Heart right ventricle (tissue), 16 donors: ENCODE measurements around the gene ULK4. TPM values are rescaled to one million over a fixed set of nuclear protein-coding genes. Genes with fewer than 3 reads are reported as not detected.
A peak's percentile ranks its signal among the peaks of the same experiment; 100 is the strongest.

ENCODE experiments used
- ATAC-seq, 8 donors: fragments of 200-7000 bp; cut with Tn5 transposase; one replicate each; pipeline ENCODE4 v1.9.1; 2020; ENCODE audit warnings: mild to moderate bottlenecking in 8 of 8, moderate library complexity in 8 of 8, moderate number of reproducible peaks in 1 of 8
- DNase-seq, 2 donors: peaks; one replicate each; pipeline ENCODE4 v3.0.0-alpha.2; 2020
- H3K27ac ChIP-seq, 10 donors: fragments of 200-600 bp; sonication (generic) in 2 of 10; one replicate each; pipeline versions ENCODE4 v1.5.0 to v1.8.0; 2020 to 2022; ENCODE audit warnings: mild to moderate bottlenecking in 3 of 10
- H3K27me3 ChIP-seq, 7 donors: fragments of 200-600 bp; one replicate each; pipeline ENCODE4 v1.8.0; 2021 to 2022; ENCODE audit warnings: mild to moderate bottlenecking in 2 of 7
- H3K36me3 ChIP-seq, 9 donors: fragments of 200-600 bp; sonication (generic) in 1 of 9; one replicate each; pipeline versions ENCODE4 v1.5.0 to v1.8.0; 2020 to 2022; ENCODE audit warnings: mild to moderate bottlenecking in 2 of 9
- H3K4me1 ChIP-seq, 9 donors: fragments of 200-600 bp; sonication (generic) in 1 of 9; one replicate each; pipeline versions ENCODE4 v1.5.0 to v1.8.0; 2020 to 2022; ENCODE audit warnings: mild to moderate bottlenecking in 4 of 9
- H3K4me3 ChIP-seq, 10 donors: fragments of 200-600 bp; sonication (generic) in 2 of 10; one replicate each; pipeline versions ENCODE4 v1.5.0 to v1.8.0; 2020 to 2022; ENCODE audit warnings: mild to moderate bottlenecking in 7 of 10, moderate library complexity in 2 of 10
- H3K9me3 ChIP-seq, 11 donors: fragments of 200-600 bp in 10 of 11; sonication (generic) in 2 of 11; one replicate each; pipeline versions ENCODE4 v1.5.0 to v1.8.0; 2013 to 2022; ENCODE audit warnings: mild to moderate bottlenecking in 2 of 11, control low read depth in 1 of 11, moderate library complexity in 1 of 11
- CTCF ChIP-seq, 9 donors: fragments of 200-600 bp; sonication (generic) in 2 of 9; IDR thresholded peaks; one replicate each; pipeline versions ENCODE4 v1.5.0 to v1.8.0; 2021 to 2022; ENCODE audit warnings: antibody characterized with exemption in 9 of 9, mild to moderate bottlenecking in 5 of 9, moderate library complexity in 1 of 9
- WGBS, 2 donors: extraction: QIAGEN DNeasy Blood & Tissue Kit; methylation state at CpG; one replicate each; pipeline ENCODE4 v1.1.7; 2013; ENCODE audit warnings: inconsistent platforms in 1 of 2; 5-methylcytosine and 5-hydroxymethylcytosine counted together
- intact Hi-C, 10 donors: fragments of 100-400 bp; cut with DNase I; formaldehyde crosslinking; loops; one replicate each; pipeline versions ENCODE4 v1.11.1 to v1.14.2; 2022
- polyA plus RNA-seq, 2 donors: library from polyadenylated mRNA; stranded (reverse); fragments of 200-250 nt; gene quantifications; one replicate each; pipeline ENCODE4 v1.2.3, GENCODE V29; 2013
- total RNA-seq, 10 donors: library from RNA; stranded (reverse); fragmentation: NEBNext Ultra II Directional in 3 of 10; extraction: Animal tissue kit (Norgen Biotek cat#: 25700) in 3 of 10; gene quantifications; one replicate each; pipeline versions ENCODE4 v1.2.1 to v1.2.4, GENCODE V29; 2021 to 2023
- donor health status: Arrhythmogenic right ventricular cardiomyopathy.
- donor health status: ischemic (EF 13 %, LVEDD 7.1; RV severe dilation, severe dysfunction).
- donor health status: healthy with polysubstance abuse.
- donor health status: DM: no; HTN: yes; CAD: no.
- donor health status: DM: no; HTN: no; CAD: no.
- donor health status: ischemic (EF 25% LVEDD 6.9; RV normal size, moderate dysfunction).
- donor health status: ischemic (EF 25% LVEDD 5.7; RV mildly dilated, moderate dysfunction).
- donor health status: healthy.
- donor health status: DM: yes; HTN: yes; CAD: no.
- donor health status: Ischemic cardiomyopathy.
- donor health status: ischemic (EF 35%, LVEDD 5.7; RV mildly dilated, moderate dysfunction).
- donor health status: nonischemic (EF 11% LVEDD 7.7; RV severe dilation, severe dysfunction).
- donor health status: DM: yes; HTN: yes; CAD: no.
- donor health status: PGD.
- donor health status: ischemic (EF 29% LVEDD 5.4; RV normal size, mild dysfunction).
- donor health status: nonischemic (EF 23%, LVEDD 6.1; RV moderate dilation, normal function).

The ULK4 gene
- total and polyA plus RNA-seq, 12 donors = 1.4 to 11.4 (median 2.6) TPM

- DNase-seq (no peak), ATAC-seq (peak in 1 of 8 donors; percentile 57)
- Histone ChIP-seq H3K9me3 (no peaks in the 10 kb centered on the region), H3K4me3 (no peak overlapping the region), H3K27ac (no peak overlapping the region), H3K27me3 (no peaks in the 10 kb centered on the region), H3K36me3 (no peaks in the 10 kb centered on the region), H3K4me1 (peaks cover 0 to 13% (median 9%) of the 10 kb centered on the region in 9 donors)
- 27 to 53% methylated on average over 2 of the region's 2 CpGs for WGBS, 2 donors
- TF ChIP-seq CTCF (IDR thresholded peaks at IDR 0.05) = no peak
- intact Hi-C loops = no loop called here
Measured at GRCh38 chr3:41329881-41330280, 632.0 kb downstream of the ULK4 start.

- intact Hi-C loops = no loop called here
- H3K36me3 ChIP-seq = no peaks in the 10 kb centered on the region
Measured at GRCh38 chr3:41328926-41329325, 633.0 kb downstream of the ULK4 start.

GRCh38 chr3:41327718-41328117 is 634.2 kb downstream of the ULK4 start:
- Histone ChIP-seq H3K27me3 (no peaks in the 10 kb centered on the region), H3K9me3 (no peaks in the 10 kb centered on the region), H3K4me1 (peaks cover 0 to 21% (median 14%) of the 10 kb centered on the region in 9 donors), H3K4me3 (no peak overlapping the region), H3K27ac (no peak overlapping the region), H3K36me3 (no peaks in the 10 kb centered on the region)
- WGBS, 2 donors = 79 to 81% methylated on average over 6 of the region's 6 CpGs
- TF ChIP-seq CTCF (IDR thresholded peaks at IDR 0.05) = no peak
- DNase-seq (no peak), ATAC-seq (no peak)
- intact Hi-C loops = no loop called here

More at GRCh38 chr3:41328926-41329325, 633.0 kb downstream of the ULK4 start:
- Histone ChIP-seq H3K4me3 (no peak overlapping the region), H3K27ac (no peak overlapping the region), H3K27me3 (no peaks in the 10 kb centered on the region), H3K9me3 (no peaks in the 10 kb centered on the region), H3K4me1 (peaks cover 0 to 17% (median 9%) of the 10 kb centered on the region in 9 donors)
- TF ChIP-seq CTCF (IDR thresholded peaks at IDR 0.05) = no peak
- ATAC-seq (no peak), DNase-seq (no peak)
- WGBS, 2 donors = 60 to 76% methylated on average over 2 of the region's 2 CpGs

GRCh38 chr3:41324156-41324475 is 637.8 kb downstream of the ULK4 start:
- Histone ChIP-seq H3K27ac (no peak overlapping the region), H3K9me3 (no peaks in the 10 kb centered on the region), H3K4me3 (no peak overlapping the region), H3K27me3 (no peaks in the 10 kb centered on the region), H3K4me1 (peaks cover 0 to 11% (median 7%) of the 10 kb centered on the region in 9 donors), H3K36me3 (no peaks in the 10 kb centered on the region)
- no peak for ATAC-seq
- TF ChIP-seq CTCF (IDR thresholded peaks at IDR 0.05) = no peak
- DNase-seq = no peak
- intact Hi-C loops = no loop called here
